Cardiac fibroblast (primary cell): Measurements from ENCODE around the gene NDUFAF5.

ENCODE experiments used
- DNase-seq, 2 donors: peaks; one replicate each; pipeline versions ENCODE4 v3.0.0 to v3.0.0-alpha.2; 2010; ENCODE audit warnings: low read depth in 2 of 2
- H3K4me3 ChIP-seq, 2 donors: replicated peaks in 1 of 2; 1 replicate in 1 of 2; 2 replicates in 1 of 2; pipeline ENCODE4 v1.5.1; 2011; ENCODE audit warnings: low read depth in 2 of 2, low read length in 2 of 2, mild to moderate bottlenecking in 2 of 2, moderate library complexity in 1 of 2
- CTCF ChIP-seq: IDR thresholded peaks from one replicate; pipeline ENCODE4 v1.5.1; 2011; ENCODE audit warnings: low read depth, mild to moderate bottlenecking, low read length, inconsistent platforms

NDUFAF5 gene

GRCh38 chr20:13821876-13822275 lies 37.0 kb downstream of the NDUFAF5 start:
- H3K4me3 ChIP-seq = no peak overlapping the region
- TF ChIP-seq CTCF = no peak
- DNase-seq = peak; percentile 7 to 19

- DNase-seq = no peak
- TF ChIP-seq CTCF = no peak
- H3K4me3 ChIP-seq = no peak overlapping the region
Measured at GRCh38 chr20:13822459-13822858, 37.6 kb downstream of the NDUFAF5 start.

GRCh38 chr20:13824459-13824858 lies 39.6 kb downstream of the NDUFAF5 start:
- no peak overlapping the region for H3K4me3 ChIP-seq
- DNase-seq = no peak
- TF ChIP-seq CTCF = no peak

GRCh38 chr20:13825465-13825864 lies 40.6 kb downstream of the NDUFAF5 start:
- DNase-seq = no peak
- no peak for TF ChIP-seq CTCF

GRCh38 chr20:13831476-13831875 lies 46.6 kb downstream of the NDUFAF5 start:
- no peak for DNase-seq
- no peak for TF ChIP-seq CTCF
- H3K4me3 ChIP-seq = no peak overlapping the region

More at GRCh38 chr20:13825465-13825864, 40.6 kb downstream of the NDUFAF5 start:
- no peak overlapping the region for H3K4me3 ChIP-seq

- no peak for DNase-seq
- H3K4me3 ChIP-seq = no peak overlapping the region
- TF ChIP-seq CTCF = no peak
Measured at GRCh38 chr20:13838664-13839063, 53.8 kb downstream of the NDUFAF5 start.

GRCh38 chr20:13839421-13840092 lies 54.7 kb downstream of the NDUFAF5 start:
- H3K4me3 ChIP-seq = no peak overlapping the region
- TF ChIP-seq CTCF = no peak
- DNase-seq = peak; percentile 10 to 36
